GM19397 (cell line): ENCODE results near the gene DOP1A.

Source experiments
- ATAC-seq: cut with Tn5 transposase; IDR thresholded peaks from one replicate; pipeline ENCODE4 v1.9.1; 2021; ENCODE audit warnings: mild to moderate bottlenecking, moderate library complexity; ENCODE audit not compliant: unreplicated experiment

DOP1A gene

GRCh38 chr6:83071023-83071422 lies 3.6 kb downstream of the DOP1A start:
- peak; percentile 43 for ATAC-seq

GRCh38 chr6:83071707-83072106 lies 4.2 kb downstream of the DOP1A start:
- no peak for ATAC-seq

GRCh38 chr6:83072726-83073125 lies 5.3 kb downstream of the DOP1A start:
- no peak for ATAC-seq

- ATAC-seq, result no peak
Observed at GRCh38 chr6:83073615-83074014, 6.1 kb downstream of the DOP1A start.

GRCh38 chr6:83083476-83083875 lies 16.0 kb downstream of the DOP1A start:
- ATAC-seq, result no peak

GRCh38 chr6:83086751-83087150 lies 19.3 kb downstream of the DOP1A start:
- ATAC-seq, result peak; percentile 98

- ATAC-seq, result no peak
Observed at GRCh38 chr6:83092756-83093399, 25.4 kb downstream of the DOP1A start.

- ATAC-seq, result no peak
Observed at GRCh38 chr6:83096791-83097190, 29.3 kb downstream of the DOP1A start.

GRCh38 chr6:83097204-83097603 lies 29.7 kb downstream of the DOP1A start:
- ATAC-seq, result no peak

GRCh38 chr6:83097675-83098074 lies 30.2 kb downstream of the DOP1A start:
- ATAC-seq, result no peak

GRCh38 chr6:83098589-83098988 lies 31.1 kb downstream of the DOP1A start:
- ATAC-seq, result no peak

- ATAC-seq, result no peak
Observed at GRCh38 chr6:83108378-83108777, 40.9 kb downstream of the DOP1A start.

- ATAC-seq, result no peak
Observed at GRCh38 chr6:83113258-83113657, 45.8 kb downstream of the DOP1A start.

- no peak for ATAC-seq
Observed at GRCh38 chr6:83114164-83114563, 46.7 kb downstream of the DOP1A start.

GRCh38 chr6:83117802-83118201 lies 50.3 kb downstream of the DOP1A start:
- ATAC-seq, result no peak

GRCh38 chr6:83119742-83120300 lies 52.4 kb downstream of the DOP1A start:
- no peak for ATAC-seq

- ATAC-seq, result no peak
Observed at GRCh38 chr6:83124553-83124952, 57.1 kb downstream of the DOP1A start.

GRCh38 chr6:83125425-83125824 lies 58.0 kb downstream of the DOP1A start:
- ATAC-seq, result no peak

GRCh38 chr6:83126223-83126622 lies 58.8 kb downstream of the DOP1A start:
- no peak for ATAC-seq

GRCh38 chr6:83126807-83127206 lies 59.3 kb downstream of the DOP1A start:
- no peak for ATAC-seq

- ATAC-seq, result no peak
Observed at GRCh38 chr6:83127258-83127657, 59.8 kb downstream of the DOP1A start.

GRCh38 chr6:83127976-83128375 lies 60.5 kb downstream of the DOP1A start:
- ATAC-seq, result no peak

- ATAC-seq, result no peak
Observed at GRCh38 chr6:83132121-83132520, 64.7 kb downstream of the DOP1A start.
